Activated CD4-positive, CD25-positive, alpha-beta regulatory T cell treated with anti-CD3 and anti-CD28 coated beads, Interleukin-2, amount 50 U/mL, for 72 hours (primary cell): Measurements from ENCODE around the gene CARM1.
"Not testable (repeated sequence)": the region's sequence is repeated elsewhere in the genome, so short reads cannot be mapped to it uniquely, and the experiment has no call there.

Experiments
- DNase-seq: peaks from one replicate; pipeline ENCODE4 v3.0.0; 2021

CARM1 gene

DNA sequence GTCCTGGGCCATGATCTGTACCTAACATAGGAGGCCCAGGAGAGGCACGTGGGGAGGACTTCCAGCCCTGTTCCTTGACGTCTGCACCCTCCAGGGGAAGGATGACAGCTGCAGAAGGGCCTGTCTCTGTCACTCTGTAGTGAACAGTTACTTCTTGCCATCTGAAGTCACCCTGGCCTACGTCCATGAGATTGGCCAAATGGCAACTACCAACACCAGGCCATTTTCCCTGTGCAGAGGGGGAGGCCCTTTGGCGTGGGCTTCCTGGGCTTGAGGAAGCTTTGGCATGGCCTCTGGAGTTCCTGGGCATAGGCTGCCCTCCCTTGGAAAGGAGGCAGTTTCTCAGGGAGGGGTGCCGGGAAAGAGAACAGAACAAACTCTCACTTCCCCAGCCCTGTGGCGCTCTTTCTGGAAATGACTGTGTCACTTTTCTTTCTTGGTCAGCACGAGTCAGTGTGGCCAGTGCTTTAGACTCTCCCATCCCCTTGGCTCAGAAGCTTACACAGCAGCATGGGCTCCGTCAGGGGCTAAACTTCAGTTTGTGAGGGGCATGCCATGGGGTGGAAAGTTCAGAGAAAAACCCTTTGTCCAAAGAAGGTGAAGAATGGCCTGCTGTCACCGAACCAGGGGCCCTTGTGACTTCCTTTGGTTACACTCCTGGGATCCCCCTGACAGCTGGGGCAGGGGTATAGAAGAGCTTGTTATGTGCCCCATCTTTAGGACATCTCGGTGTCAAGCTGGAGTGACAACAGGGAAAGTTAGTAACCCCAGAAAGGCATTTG, 5.3 kb downstream of the CARM1 start:
- no peak for DNase-seq

DNA sequence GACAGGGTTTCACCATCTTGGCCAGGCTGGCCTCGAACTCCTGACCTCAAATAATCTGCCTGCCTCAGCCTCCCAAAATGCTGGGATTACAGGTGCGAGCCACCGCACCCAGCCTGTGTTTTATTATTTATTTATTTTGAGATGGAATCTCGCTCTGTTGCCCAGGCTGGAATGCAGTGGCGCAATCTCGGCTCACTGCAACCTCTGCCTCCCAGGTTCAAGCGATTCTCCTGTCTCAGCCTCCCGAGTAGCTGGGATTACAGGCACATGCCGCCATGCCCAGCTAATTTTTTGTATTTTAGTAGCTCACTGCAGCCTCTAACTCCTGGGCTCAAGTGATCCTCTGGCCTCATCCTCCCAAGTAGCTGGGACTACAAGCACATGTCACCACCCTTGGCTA, 6.3 kb downstream of the CARM1 start:
- not testable (repeated sequence) for DNase-seq

DNA sequence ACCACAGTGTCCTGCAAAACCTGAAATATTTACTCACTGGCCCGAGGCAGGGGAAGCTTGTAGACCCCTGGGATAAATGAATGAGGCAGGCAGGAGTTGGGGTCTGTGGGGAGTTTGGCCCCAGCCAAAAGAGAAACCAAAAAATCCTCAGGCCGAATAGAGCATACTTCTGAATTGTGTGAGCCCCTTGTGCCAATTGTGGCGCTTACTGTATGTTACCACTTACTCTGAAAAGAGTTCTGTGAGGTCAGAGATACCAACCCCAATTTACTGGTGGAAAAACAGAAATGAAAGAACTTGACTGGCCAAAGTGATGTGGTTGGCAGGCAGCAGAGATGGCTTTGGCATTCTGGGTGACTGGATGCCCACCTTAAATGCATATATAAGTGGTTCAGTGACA, 6.9 kb downstream of the CARM1 start:
- DNase-seq = no peak

DNA sequence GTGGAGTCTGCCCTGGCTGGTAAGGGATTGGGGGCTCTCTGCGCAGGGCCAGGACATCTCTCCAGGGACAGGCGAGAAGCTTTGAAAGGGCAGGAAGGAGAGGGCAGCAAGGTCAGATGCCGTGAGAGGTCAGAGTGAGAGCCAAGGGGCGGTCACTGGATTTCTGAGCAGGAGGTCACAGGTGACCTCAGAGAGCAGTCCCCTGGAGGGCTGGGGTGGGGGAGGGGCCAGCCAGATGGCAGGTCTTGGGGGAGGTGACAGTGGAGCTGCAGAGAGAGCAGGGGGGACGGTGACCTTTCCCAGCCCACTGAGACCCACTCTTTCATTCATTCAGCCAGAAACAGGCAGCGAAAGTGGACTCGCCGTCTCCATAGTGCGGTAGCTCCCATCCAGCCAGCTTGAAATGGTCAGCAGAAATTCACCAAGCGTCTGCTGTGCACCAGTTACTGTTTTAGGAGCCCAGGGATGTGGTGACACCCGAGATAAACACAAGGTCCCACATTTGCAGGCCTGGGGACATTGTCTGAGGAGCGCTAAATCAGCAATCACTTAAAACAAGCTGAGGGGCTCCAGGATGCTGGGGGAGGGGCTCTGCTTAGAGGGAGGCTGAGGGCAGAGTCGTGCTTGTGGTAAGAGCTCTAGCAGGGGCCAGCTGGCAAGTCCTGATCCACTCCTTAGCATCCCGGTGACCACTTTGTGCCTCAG, 10.2 kb downstream of the CARM1 start:
- no peak for DNase-seq

DNA sequence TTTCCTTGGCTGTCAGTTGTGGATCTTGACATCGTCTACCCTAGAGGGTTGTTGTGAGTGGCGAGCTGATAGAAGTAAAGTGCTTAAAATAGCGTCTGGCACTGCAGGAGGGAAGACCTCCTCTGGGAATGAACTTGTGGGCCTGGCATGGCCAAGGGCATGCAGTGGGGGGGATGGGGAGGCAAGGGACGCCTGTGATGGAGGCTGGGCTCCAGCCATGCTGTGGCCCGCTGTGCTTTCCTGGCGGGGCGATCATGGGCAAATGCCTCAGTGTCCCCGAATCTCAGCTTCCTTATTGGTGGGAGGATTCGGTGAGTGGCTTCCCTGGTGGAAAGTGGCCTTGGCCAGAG, 10.7 kb downstream of the CARM1 start:
- DNase-seq = no peak

DNA sequence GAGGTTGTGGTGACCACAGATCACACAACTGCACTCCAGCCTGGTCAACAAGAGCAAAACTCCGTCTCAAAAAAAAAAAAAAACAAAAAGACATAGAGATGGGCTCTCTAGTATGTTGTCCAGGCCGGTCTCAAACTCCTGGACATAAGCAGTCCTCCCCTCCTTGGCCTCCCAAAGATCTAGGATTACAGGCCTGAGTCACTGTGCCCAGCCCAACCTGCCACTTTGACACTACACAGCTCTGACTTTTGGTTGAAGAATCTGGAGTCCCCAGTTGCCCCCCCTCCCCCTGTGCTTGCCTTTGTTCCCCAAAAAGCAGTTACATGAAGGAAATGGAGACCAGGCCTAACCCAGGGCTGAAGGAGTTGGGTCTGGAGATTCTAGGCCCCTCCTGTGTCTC, 12.9 kb downstream of the CARM1 start:
- no peak for DNase-seq

DNA sequence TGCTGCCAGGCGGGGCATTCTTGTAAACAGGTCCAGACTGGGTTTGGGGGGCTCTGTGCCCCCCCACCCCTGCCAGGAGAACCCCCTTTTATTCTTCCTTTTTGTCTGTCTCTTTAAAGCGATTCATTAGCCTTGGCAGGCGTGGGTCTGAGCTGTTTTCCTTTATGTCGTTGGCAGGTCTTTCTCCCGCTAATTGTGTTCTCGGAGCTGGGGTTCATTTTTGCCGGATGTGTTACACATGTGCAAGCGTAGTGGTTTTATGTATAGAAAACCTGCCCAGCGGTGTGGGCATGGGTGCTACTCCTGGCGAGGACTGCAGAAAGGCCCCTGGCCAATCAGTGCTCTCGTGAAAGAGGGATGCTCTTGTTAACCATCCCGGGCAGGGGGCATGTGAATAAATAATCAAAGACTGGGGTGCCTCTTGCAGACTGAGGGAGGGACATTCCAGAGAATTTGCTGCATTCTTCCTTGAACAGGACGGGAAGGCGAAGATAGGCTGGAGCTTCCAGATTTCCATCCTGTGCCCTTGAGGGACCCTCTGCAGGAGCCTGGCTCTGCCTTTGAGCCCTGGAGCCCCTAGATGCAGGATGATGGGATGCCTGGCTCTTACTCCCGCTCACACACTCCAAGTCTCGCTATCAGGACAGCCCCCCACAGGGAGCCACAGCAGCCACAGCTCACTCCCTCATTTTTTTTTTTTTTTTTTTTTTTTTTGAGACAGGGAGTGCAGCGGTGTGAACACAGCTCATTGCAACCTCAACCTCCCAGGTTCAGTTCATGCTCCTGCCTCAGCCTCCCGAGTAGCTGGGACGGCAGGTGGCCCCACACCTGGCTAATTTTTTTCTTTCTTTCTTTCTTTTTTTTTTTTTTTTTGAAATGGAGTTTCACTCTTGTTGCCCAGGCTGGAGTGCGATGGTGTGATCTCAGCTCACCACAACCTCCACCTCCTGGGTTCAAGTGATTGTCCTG, 14.1 kb downstream of the CARM1 start:
- no peak for DNase-seq

DNA sequence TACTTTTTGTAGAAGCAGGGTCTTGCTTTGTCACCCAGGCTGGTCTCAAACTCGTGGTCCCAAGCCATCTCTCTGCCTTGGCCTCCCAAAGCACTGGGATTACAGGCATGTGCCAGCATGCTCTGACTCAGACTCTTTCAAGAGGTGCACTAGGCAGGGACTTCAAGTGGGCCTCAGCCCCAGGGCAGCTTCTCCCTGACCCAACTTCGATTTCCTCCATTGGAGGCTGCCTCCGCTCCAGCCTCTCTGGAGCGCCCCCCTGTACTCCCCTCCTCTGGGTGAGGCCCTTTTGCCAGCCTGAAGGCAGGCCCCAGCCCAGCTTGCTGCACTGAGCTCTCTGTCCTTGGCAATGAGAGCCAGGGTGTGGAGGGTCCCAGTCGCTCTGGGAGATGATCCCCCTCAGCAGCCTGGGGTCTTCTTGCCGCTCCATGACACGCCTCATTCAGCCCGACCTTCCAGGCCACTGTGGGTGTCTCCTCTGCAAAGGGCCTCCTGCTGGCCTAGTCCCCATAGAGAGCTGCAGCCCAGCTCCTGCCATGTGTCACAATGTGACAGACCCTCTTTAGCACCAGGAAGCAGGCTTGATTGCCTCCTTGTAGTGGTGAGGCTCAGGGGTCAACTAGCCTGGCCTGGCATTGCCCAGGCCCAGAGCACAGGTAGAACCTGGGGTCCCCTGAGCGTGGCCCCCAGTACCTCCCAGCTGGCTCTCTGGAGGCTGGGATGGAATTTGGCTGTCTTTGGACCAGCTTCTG, 16.4 kb downstream of the CARM1 start:
- DNase-seq = no peak

DNA sequence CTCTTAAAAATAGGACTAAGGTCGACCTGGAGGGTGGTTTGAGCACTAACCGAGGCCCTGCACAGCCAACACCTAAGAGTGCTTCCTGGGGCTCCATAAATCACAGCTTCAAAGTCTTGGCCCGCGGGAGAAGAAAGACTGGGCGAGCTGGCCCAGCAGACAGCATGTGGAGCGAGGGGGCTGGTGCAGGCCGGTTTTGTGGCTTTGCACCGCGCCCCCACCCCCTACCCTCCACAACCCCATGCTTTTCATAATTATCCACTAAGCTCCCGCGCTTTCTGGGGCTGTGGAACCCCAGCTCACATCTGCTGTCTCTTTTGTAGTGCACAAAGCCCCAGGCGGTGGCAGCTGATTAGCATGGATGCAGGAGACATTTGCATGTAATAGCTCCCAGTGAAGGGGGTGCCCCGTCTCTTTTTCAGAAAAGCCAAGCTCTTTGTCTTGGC, 17.1 kb downstream of the CARM1 start:
- no peak for DNase-seq

DNA sequence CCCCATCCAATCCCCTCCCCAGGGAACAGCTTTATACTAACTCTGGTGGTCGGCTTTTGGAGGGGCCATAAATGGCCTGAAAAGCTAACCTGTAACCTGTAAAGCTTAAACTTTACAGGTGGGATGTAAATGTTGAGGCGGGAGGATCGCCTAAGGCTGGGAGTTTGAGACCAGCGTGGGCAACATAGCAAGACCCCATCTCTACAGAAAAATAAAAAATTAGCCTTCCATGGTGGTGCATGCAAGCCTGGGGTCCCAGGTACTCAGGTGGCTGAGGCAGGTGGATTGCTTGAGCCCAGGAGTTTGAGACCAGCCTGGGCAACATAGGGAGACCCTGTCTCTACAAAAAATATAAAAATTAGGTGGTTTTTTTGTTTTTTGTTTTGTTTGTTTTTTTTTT, 18.5 kb downstream of the CARM1 start:
- no peak for DNase-seq

DNA sequence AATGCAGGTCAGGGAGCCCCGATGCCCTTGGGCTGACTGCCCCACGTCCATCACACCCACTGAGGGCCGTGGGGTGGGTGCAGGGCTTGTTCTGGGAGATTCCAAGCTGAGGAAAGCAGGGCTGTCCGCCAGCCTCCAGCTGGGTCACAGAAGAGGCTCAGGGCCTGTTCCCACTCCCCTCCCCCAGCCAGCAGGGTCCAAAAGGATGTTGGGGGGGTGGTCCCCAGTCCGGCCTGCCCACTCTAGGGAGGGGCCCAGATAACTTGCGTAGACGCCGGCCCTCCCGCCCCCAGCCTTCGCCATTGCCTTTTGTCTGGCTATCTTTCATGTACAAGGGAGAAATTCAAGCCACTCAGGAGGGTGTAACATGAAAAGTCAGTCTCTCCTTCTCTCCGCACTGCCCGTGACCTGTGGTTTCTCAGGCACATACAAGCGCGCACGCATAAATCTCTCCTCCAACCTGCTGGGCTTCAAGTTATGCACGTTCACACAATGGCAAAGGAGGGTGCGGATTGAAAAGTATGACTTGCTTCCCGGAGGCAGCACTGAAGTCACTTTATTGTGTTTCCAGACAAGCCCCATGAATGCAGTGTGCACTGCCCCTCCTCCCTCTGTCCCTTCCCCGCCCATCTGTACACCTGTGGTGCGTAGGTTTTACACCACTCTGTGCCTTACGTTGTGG, 20.2 kb downstream of the CARM1 start:
- no peak for DNase-seq

DNA sequence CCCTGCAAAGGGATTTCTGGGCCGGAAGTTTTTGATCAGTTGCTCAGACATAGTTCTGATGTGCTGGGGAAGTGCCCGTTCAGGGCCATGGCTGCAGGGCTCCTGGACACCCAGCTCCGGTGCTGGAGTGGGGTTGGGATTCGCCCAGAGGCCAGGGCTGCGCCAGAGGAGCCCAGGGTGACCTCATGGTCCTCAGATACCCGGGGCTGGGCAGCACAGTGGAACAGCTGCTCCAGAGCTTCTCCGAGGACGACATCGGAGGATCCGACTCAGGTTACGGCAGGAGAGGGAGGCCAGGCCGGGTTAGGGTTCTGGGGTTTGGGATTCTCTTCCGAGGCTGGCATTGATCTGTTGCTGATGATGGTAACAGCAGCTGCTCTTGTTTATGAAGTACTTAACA, 20.9 kb downstream of the CARM1 start:
- DNase-seq = no peak

DNA sequence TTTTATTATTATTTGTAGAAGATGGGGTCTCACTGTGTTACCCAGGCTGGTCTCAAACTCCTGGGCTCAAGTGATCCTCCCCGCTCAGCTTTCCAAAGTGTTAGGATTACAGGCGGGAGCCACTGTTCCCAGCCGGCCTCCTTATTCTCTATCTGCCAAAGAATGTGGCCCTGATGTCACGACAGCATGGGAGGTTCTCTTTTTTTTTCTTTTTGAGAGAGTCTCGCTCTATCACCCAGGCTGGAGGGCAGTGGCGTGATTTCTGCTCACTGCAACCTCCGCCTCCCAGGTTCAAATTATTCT, 23.5 kb downstream of the CARM1 start:
- DNase-seq = no peak

DNA sequence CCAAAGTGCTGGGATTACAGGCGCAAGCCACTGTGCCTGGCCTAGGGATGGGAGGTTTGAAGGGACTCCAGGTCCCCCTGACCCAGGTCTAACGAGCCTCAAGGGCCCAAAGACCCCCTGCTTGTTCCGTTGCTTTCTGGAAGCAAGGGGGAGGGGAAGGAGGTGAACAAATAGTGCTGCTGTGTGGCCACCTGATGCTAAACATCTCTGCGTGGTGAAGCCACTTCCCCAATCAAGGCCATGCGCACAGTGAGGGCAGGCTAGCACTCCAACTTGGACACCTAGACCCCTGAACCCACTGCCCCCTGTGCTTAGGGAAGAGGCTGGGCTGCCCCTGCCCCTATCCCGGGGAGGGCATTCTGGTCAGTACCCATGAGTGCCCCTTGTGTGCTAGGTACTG, 24.0 kb downstream of the CARM1 start:
- no peak for DNase-seq

DNA sequence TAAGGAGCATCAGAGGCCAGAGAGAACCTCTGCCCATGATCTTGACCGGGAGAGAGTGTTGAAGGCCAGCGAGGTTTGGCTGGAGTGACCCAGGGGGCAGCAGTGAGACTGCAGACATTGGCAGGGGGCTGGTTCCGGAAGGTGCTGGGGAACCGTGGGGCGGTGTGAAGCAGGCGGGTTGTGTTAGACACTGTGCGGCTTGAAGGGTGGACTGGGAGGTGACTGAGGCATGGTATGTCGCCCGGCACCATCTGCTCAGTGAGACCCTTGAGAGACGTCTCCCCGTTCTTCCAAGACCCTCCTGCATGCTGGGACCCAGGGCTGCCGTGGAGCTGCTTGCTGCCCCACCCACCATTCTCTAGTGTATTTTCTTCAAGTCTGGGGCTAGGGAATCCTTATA, 24.6 kb downstream of the CARM1 start:
- no peak for DNase-seq

DNA sequence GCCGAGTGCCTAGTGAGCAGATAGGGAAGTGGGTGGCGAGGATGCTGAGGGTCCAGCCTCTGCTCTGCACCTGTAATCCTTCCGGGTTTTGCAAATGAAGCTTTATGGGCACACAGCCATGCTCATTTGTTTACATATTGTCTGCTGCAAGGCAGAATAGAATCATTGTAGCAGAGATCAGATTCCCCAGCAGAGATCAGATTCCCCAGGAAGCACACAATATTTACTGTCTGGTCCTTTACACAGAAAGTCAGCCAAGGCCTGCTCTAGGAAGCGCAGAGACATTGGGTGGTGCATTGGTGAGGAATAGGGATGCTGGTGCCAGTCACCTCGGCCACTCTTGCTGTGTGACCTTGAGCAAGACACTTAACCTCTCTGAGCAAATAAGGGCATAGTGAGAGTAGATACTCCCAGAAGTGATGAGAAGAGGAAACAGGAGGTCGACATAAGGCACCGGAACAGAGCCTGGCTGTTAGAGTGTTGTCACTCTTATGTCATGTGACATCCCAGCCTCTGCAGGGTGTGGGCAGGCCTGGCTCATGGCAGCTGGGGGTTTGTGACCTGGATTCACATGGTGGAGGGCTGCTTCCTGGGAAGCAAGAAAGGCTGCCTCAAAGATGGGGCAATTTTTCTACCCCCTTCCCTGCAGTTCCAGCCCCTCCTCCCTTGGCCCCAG, 25.6 kb downstream of the CARM1 start:
- DNase-seq = no peak

DNA sequence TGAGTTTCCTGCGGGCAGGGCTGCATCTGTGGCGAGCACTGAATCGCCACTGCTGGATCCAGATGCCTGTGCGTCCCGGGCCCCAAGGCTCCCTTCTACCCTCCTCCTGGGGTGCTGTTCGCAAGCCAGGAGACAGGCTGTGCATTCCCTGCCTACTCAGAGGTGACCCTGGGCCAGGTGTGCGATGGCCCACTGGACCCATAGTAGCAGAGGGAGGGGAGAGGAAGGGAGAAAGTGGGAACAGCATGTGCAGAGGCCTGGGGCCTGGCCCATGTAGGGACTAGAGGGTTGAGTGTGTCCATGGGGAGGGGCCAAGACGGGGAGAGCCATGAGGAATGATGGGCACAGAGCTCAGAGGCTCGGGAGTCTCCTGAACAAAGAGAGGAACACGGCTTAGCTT, 27.3 kb downstream of the CARM1 start:
- DNase-seq = no peak

DNA sequence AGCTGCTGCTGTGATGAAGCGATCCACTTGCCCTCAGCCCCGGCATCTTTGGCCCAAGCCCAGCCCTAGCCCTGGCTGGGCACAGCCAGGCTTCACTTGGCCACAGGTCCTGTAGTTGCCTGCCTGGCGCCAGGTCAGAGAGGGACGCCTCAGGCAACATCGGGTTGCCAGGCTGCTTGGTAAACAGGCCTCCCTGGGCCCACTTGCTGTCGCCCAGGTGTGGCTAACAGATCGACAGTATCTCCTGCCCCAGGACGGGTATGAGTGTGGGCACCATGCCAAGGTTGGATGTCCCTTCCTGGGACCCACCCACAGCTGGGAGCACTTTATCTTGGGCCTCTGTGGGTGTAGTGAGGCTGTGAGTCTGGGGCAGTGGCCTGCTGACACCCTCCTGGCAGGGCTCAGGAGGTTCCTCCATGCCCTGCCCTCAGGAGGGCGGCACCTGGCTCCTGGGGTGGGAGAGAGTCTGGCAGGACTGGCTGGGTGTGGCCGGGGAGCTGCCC, 27.8 kb downstream of the CARM1 start:
- no peak for DNase-seq

DNA sequence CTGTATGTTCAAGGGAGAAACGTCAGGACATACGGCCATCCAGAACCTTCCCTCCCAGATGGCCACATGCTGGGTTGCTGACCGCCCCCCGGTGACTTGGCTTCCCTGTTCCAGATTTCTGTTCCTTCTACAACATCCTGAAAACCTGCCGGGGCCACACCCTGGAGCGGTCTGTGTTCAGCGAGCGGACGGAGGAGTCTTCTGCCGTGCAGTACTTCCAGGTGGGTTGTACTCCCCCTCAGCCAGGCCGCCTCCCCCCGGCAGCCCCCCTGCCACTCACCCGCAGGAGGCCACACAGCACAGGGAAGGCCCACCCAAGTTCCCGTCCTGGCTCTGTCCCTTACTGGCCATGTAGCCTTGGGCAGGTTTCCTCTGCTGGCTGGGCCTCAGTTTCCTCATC, 36.6 kb downstream of the CARM1 start:
- no peak for DNase-seq

DNA sequence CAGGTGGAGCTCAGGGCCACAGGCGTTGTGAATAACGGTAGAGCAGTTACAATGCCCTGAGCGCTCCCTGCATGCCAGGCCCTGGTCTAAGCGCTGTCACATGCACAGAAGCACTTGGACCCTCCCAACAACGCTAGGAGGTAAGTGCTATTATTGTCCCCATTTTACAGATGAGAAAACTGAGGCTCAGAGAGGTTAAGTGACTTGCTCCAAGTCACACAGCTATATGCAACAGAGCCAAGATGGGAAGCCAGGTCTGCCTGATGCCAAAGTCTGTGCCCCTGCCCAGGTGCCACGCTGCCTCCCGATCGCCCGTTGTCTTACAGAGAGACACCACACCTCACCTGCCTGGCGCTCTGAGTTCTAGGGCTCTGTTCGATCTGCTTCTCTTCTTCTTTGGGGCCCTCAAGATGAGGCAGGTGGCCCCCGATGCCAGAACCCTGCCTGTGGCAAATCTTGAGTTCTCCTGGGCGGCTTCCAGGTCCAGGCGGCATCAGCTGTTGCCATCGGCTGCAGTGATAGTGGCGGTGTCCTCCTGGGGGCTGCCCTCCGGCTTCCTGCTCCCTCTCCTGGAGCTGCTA, 37.1 kb downstream of the CARM1 start:
- DNase-seq = no peak
